ENCODE measurements around the gene TANGO2.
A peak's percentile ranks its signal among the peaks of the same experiment; 100 is the strongest.

Gene TANGO2

GRCh38 chr22:20069331-20070042, 48.6 kb downstream of the TANGO2 start:
- Histone ChIP-seq H3K27ac (no peak overlapping the region), H3K4me3 (no peak overlapping the region)

GRCh38 chr22:20071524-20071972, 50.6 kb downstream of the TANGO2 start:
- no peak overlapping the region for H3K27ac ChIP-seq
- no peak overlapping the region for H3K4me3 ChIP-seq

DNA sequence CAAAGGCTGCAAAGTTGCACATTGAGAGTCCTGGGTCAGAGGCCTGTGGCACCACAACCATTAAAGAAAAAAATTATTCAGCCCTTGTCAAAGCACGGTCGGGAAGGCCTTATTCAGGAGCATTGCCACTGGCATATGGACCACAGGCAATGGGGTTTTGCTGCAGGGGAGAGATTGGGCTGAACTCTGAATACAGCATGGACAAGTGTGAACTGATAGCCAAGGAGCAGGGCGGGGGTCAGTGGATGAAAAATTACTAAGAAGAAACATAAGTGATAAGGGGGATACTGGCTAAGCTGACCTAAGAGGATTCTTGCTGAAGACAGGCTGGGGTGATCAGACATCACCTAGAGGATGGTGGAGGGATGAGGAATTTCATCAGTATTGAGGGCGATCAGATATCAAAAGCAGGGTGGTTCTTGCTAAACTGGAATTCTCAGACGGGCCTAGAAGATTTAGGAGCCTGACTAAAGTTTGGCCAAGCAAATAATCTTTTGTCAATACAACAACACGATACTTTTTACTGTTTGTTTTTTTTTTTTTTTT, 55.8 kb downstream of the TANGO2 start:
- H3K4me3 ChIP-seq, result no peak overlapping the region
- no peak overlapping the region for H3K27ac ChIP-seq

GRCh38 chr22:20079745-20080444, 59.0 kb downstream of the TANGO2 start, which contains the start of gene DGCR8:
DGCR8 (plus strand) TSS chr22:20080241; CDS start chr22:20085964, 5,723 bp downstream.
- H3K27ac ChIP-seq, result peak within 1 kb of the TSS; percentile 41 to 96 (median 89)
- peak within 1 kb of the TSS; percentile 67 to 84 (median 78) for H3K4me3 ChIP-seq

GRCh38 chr22:20080445-20080775, 59.5 kb downstream of the TANGO2 start:
- H3K27ac ChIP-seq, result peak overlapping the region; percentile 41 to 96 (median 89)
- H3K4me3 ChIP-seq, result peak overlapping the region; percentile 67 to 84 (median 78)

DNA sequence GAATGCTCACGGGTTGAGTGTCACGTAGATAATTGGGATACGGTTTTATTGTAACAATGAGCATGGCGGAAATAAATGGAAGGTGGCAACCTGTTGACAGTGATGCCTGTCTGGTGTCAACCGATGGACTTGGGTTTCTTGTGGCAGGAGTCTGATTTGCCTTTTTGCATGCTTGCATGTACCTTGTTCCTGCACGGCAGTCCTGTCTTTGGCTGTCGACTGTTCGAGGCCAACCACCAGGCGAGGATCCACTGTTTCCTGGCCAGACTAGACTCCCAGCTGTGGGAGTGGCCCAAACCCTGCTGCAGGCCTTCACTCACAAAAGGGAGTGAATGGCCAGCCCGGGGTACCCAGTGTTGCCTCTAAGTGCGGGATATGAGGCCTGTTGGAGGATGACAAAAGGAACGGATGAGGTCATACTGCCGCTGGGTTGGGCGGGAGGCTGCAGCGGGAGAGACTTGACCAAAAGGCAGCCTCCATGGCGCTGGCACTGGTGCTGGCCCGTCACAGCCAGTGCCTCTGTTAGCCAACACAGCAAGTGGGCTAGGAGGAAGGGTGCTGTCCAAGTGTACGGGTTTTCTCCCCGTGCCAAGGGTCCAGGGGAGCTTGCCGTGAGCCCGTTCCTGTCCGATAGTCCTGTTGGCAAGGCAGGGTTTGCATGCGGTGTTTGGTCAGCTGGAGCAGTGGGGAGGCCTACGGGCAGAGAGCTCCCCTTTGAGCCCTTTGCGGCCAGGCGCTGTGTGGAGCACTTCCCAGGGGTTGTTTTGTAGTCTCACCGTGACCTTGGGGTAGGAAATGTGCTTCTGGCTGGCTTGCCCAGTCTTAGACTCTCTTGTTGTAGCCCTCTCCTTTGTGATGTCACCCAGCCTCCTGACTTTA, 60.1 kb downstream of the TANGO2 start:
- Histone ChIP-seq H3K4me3 (peak overlapping the region; percentile 67 to 84 (median 78)), H3K27ac (peak overlapping the region in 20 of 21 experiments; percentile 72 to 96 (median 89))

GRCh38 chr22:20083157-20083890, 62.4 kb downstream of the TANGO2 start:
- no peak overlapping the region for H3K27ac ChIP-seq
- no peak overlapping the region for H3K4me3 ChIP-seq

DNA sequence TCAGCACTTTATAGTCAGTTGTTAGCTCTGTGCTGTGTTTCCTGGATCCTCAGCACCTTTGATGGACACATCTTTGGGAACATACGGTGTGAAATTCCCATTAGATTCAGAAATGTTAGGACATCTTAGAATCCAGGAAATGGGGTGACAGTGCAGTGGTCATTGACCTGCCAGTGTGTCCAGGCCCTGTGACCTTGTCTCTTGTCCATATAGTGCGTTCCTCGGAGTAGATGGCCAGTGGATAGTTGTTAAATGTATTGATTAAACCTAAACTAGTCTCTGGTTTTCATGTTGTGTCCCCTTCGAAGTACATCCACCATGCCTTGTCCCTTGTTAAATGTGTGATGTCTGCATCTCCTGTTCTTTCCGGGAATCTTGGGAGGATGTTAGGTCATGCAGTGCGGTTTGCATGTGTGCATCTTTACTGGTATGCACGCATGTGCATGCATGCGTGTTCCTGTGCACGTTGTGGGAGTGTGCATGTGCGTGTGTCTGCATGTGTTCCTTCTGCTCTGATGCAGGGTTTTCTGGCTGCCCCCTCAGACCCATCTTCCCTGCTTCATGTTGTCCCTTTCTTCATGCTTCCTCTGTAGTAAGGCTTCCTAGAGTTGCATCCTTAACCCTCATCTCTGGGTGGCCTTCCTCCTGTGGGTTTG, 63.1 kb downstream of the TANGO2 start:
- H3K27ac ChIP-seq, result no peak overlapping the region

GRCh38 chr22:20084547-20085413, 63.9 kb downstream of the TANGO2 start:
- Histone ChIP-seq H3K27ac (peak overlapping the region in 1 of 21 experiments; percentile 37), H3K4me3 (no peak overlapping the region)

More for the DNA sequence above, 63.1 kb downstream of the TANGO2 start:
- H3K4me3 ChIP-seq, result no peak overlapping the region

GRCh38 chr22:20085651-20086050, 64.7 kb downstream of the TANGO2 start:
- H3K4me3 ChIP-seq, result no peak overlapping the region
- no peak overlapping the region for H3K27ac ChIP-seq

DNA sequence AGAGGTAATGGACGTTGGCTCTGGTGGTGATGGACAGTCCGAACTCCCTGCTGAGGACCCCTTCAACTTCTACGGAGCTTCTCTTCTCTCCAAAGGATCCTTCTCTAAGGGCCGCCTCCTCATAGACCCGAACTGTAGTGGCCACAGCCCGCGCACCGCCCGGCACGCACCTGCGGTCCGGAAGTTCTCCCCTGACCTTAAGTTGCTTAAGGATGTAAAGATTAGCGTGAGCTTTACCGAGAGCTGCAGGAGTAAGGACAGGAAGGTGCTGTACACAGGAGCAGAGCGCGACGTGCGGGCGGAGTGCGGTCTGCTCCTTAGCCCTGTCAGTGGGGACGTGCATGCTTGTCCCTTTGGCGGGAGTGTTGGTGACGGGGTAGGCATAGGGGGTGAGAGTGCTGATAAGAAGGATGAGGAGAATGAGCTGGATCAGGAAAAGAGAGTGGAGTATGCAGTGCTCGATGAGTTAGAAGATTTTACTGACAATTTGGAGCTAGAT, 65.2 kb downstream of the TANGO2 start:
- no peak overlapping the region for H3K4me3 ChIP-seq
- H3K27ac ChIP-seq, result no peak overlapping the region

- Histone ChIP-seq H3K27ac (peak overlapping the region in 1 of 21 experiments; percentile 40), H3K4me3 (no peak overlapping the region)
Measured at GRCh38 chr22:20086763-20087162, 65.9 kb downstream of the TANGO2 start.

DNA sequence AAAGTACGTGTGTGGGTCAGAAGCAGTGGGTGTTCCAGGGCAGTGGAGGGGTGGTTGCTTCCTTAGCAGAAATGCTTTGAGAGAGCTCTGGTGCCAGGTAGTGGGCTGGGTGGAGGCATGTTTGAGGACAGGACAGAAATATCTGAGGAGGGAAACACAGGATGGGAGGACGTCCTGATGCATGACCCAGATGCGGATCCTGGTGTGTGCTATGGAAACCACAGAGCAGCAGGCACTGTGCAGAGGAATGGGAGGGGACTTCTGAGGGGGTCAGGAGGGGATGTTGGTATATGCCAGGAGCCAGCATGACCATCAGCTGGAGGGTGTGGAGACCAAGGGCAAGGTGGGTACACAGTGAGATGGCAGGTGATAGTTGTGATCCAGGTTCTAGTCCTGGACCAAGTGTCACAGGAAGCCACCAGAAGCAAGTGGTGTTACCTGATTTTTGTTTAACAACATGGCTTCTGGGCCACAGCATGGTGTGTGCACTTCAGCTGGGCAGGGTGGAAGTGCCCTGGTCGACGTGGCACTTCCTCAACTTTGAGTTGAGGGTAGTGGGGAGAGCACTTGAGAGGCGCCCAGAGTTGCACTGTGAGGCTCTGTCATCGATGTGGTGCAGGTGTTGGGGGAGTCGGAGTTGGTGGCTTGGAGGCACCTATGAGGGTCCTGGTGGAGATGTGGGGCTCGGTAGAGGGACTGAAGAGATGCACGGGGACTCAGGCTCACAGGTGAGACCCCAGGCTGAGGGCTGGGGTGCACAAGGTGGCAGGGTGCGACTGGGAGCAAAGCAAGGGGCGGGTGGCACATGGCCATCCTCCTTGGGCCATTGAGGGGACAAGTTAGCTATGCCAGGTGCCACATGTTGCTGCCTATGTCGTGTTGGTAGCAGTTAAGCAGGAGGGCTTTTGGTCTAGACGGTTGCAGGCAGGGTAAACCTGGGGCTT, 66.7 kb downstream of the TANGO2 start:
- Histone ChIP-seq H3K4me3 (no peak overlapping the region), H3K27ac (peak overlapping the region in 1 of 21 experiments; percentile 40)

DNA sequence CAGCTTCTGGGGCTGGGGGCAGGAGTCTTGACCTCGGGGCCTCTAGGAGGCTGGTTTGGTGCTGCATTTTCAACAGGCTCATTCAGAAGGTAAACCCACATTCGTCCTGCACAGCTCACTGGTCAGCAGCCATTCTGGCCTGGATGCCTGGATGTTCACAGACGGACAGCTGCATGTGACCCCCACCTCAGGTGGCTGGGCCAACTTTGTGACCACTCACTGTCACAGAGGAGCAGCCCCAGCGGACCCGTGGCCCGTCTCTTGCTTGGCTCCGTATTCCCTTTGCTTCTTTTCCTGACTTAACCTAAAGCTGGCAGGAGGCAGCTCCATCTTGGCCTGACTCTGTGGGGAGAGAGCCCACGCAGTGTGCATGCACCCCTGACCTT, 67.3 kb downstream of the TANGO2 start:
- H3K27ac ChIP-seq, result peak overlapping the region in 1 of 21 experiments; percentile 40
- no peak overlapping the region for H3K4me3 ChIP-seq

- Histone ChIP-seq H3K27ac (peak overlapping the region in 2 of 21 experiments; percentile 60 to 83), H3K4me3 (no peak overlapping the region)
Measured at GRCh38 chr22:20089226-20089976, 68.5 kb downstream of the TANGO2 start.

All from skin epidermis (tissue), 12 donors.